ENCODE data around the gene FCER2. TPM values are rescaled to one million over a fixed set of nuclear protein-coding genes. Genes with fewer than 3 reads are reported as not detected.

The FCER2 gene
- total RNA-seq, 1 experiment from 2014 or later = 0.48 TPM

- CTCF ChIA-PET = no interaction called here
- no peaks in the 10 kb centered on the region for H3K4me1 Mint-ChIP-seq
- ATAC-seq = no peak
- peaks cover 7% of the 10 kb centered on the region for H3K27me3 Mint-ChIP-seq (ENCODE audit: low read depth)
- no peak for DNase-seq (ENCODE audit: low spot score)
- H3K36me3 Mint-ChIP-seq = no peaks in the 10 kb centered on the region
- TF ChIP-seq HMGXB4 (CRISPR knock-in tag; IDR thresholded peaks at IDR 0.05) (no peak), ZMAT4 (CRISPR knock-in tag; IDR thresholded peaks at IDR 0.05) (no peak), PRRX2 (CRISPR knock-in tag; IDR thresholded peaks at IDR 0.05) (no peak), ZNF512 (CRISPR knock-in tag; IDR thresholded peaks at IDR 0.05; ENCODE audit: borderline replicate concordance) (no peak), NFATC4 (CRISPR knock-in tag; IDR thresholded peaks at IDR 0.05) (no peak), TP53 (CRISPR knock-in tag; IDR thresholded peaks at IDR 0.05) (no peak), GTF2I (CRISPR knock-in tag; conservative IDR thresholded peaks at IDR 0.05) (no peak), PRDM15 (CRISPR knock-in tag; IDR thresholded peaks at IDR 0.05) (no peak), MLX (CRISPR knock-in tag; IDR thresholded peaks at IDR 0.05) (no peak), ZBTB21 (CRISPR knock-in tag; IDR thresholded peaks at IDR 0.05; ENCODE audit: borderline replicate concordance) (no peak), RELA (CRISPR knock-in tag; IDR thresholded peaks at IDR 0.05; ENCODE audit: borderline replicate concordance) (no peak)
- TF ChIP-seq, protein P1, sequence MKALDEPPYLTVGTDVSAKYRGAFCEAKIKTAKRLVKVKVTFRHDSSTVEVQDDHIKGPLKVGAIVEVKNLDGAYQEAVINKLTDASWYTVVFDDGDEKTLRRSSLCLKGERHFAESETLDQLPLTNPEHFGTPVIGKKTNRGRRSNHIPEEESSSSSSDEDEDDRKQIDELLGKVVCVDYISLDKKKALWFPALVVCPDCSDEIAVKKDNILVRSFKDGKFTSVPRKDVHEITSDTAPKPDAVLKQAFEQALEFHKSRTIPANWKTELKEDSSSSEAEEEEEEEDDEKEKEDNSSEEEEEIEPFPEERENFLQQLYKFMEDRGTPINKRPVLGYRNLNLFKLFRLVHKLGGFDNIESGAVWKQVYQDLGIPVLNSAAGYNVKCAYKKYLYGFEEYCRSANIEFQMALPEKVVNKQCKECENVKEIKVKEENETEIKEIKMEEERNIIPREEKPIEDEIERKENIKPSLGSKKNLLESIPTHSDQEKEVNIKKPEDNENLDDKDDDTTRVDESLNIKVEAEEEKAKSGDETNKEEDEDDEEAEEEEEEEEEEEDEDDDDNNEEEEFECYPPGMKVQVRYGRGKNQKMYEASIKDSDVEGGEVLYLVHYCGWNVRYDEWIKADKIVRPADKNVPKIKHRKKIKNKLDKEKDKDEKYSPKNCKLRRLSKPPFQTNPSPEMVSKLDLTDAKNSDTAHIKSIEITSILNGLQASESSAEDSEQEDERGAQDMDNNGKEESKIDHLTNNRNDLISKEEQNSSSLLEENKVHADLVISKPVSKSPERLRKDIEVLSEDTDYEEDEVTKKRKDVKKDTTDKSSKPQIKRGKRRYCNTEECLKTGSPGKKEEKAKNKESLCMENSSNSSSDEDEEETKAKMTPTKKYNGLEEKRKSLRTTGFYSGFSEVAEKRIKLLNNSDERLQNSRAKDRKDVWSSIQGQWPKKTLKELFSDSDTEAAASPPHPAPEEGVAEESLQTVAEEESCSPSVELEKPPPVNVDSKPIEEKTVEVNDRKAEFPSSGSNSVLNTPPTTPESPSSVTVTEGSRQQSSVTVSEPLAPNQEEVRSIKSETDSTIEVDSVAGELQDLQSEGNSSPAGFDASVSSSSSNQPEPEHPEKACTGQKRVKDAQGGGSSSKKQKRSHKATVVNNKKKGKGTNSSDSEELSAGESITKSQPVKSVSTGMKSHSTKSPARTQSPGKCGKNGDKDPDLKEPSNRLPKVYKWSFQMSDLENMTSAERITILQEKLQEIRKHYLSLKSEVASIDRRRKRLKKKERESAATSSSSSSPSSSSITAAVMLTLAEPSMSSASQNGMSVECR (CRISPR knock-in tag; IDR thresholded peaks at IDR 0.05; ENCODE audit: borderline replicate concordance) = no peak
- TF ChIP-seq, protein P2, sequence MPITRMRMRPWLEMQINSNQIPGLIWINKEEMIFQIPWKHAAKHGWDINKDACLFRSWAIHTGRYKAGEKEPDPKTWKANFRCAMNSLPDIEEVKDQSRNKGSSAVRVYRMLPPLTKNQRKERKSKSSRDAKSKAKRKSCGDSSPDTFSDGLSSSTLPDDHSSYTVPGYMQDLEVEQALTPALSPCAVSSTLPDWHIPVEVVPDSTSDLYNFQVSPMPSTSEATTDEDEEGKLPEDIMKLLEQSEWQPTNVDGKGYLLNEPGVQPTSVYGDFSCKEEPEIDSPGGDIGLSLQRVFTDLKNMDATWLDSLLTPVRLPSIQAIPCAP (CRISPR knock-in tag; IDR thresholded peaks at IDR 0.05) = no peak
- H3K9me3 Mint-ChIP-seq = no peaks in the 10 kb centered on the region
- POLR2A ChIA-PET = no interaction called here
- no peak overlapping the region for H3K4me3 Mint-ChIP-seq
- H3K27ac Mint-ChIP-seq = no peak overlapping the region
Measured at GRCh38 chr19:7645656-7646425, 56.1 kb downstream of the FCER2 start.

Data from WTC11 (cell line).